HG02678 (cell line): ENCODE data around the gene BPIFA2.
"Not testable (repeated sequence)": the region's sequence is repeated elsewhere in the genome, so short reads cannot be mapped to it uniquely, and the experiment has no call there.

Experiments
- ATAC-seq: cut with Tn5 transposase; IDR thresholded peaks from one replicate; pipeline ENCODE4 v1.9.1; 2021; ENCODE audit warnings: mild to moderate bottlenecking, moderate library complexity; ENCODE audit not compliant: unreplicated experiment

The BPIFA2 gene

GRCh38 chr20:33167859-33168258, at the start of gene BPIFA2:
TSS of gene BPIFA2 (plus strand) at chr20:33168159. CDS start at chr20:33169146, 987 bp downstream.
- no peak for ATAC-seq

- ATAC-seq, result peak; percentile 57
Observed at GRCh38 chr20:33119725-33120720, 47.9 kb upstream of the BPIFA2 start.

DNA sequence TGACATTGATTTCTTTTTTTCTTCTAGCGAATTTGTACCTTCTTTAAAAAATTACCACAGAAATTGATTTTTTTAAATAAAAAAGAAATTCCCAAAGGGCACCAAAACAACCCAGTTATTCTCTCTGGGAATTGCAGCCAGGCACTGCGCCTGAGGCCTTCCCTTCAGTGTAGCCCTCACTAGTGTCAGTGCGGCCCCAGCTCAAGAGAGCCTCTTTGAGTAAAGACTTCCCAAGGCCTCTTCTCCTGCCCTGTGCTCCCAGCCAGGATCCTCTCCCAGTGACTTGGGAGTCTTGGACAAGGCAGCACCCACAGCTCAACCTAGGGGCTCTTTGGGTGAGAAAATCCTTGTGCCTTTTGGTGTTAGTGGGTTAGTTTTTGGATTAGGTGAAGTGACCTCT, 47.0 kb upstream of the BPIFA2 start:
- no peak for ATAC-seq

- ATAC-seq, result not testable (repeated sequence)
Observed at GRCh38 chr20:33122297-33122696, 45.7 kb upstream of the BPIFA2 start.

DNA sequence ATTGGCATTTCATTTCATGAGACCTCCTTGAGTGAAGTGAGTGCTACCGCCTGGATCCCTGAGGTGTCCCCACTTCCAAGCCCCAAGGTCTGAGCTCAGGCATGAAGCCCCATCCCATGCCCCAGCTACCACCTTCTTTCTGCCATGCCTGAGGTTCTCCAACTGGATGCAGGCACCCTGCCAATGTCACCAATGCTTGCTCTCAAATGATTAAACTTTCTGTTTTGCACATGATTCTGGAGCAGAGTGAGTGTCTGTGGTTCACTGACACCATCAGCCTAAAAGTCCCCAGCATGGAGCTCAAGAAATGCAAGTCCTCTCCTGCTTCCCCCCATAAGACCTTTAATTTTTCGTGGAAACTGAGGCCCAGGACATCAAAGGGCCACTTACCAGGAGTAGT, 43.7 kb upstream of the BPIFA2 start:
- ATAC-seq, result no peak

- ATAC-seq, result no peak
Observed at GRCh38 chr20:33124994-33125393, 43.0 kb upstream of the BPIFA2 start.

DNA sequence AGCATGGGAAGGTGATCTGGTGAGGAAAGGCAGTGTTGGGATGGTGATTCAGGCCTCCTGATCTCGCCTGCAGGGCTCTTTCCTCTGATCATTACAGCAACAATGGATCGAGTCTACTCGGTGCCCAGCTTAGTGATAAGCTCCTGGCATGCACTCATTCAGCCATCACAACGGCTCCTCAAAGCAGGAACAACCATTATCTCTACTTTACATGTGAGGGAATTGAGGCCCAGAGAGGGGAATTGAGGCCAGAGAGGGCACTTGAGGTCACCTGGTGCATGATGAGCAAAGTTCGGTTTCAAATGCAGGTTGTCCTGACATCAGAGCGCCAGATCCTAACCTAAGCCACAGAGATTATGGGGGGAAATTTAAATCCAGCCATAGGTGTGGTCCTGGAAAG, 42.0 kb upstream of the BPIFA2 start:
- no peak for ATAC-seq

- no peak for ATAC-seq
Observed at GRCh38 chr20:33127422-33128097, 40.4 kb upstream of the BPIFA2 start.

GRCh38 chr20:33130568-33131061, 37.3 kb upstream of the BPIFA2 start:
- no peak for ATAC-seq

DNA sequence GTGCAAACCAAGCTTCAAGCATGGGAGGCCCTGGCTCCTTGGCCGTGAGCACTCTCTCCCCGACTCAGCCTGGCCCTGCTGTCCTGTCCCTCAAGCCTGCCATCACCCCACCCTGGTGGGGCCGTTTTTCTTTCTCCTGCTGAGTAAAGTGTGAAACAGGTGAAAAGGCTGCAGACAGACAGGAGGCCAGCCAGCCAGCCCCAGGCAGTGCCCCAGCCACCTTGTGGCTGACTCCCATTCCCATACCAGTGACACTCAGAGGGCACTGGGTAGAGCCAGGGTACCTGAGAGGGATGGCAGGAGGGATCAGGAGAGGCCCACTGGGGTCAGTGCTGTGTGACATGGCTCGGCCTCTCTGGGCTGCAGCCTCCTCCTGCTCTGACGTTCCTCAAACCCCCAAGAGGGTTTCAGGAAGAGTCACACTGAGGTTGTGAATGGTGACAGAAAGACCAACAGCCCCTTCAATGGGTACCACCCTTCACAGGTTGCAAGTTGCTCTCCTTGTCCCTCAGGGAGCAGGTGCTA, 35.9 kb upstream of the BPIFA2 start:
- no peak for ATAC-seq

GRCh38 chr20:33132513-33133372, 35.2 kb upstream of the BPIFA2 start:
- ATAC-seq, result no peak

DNA sequence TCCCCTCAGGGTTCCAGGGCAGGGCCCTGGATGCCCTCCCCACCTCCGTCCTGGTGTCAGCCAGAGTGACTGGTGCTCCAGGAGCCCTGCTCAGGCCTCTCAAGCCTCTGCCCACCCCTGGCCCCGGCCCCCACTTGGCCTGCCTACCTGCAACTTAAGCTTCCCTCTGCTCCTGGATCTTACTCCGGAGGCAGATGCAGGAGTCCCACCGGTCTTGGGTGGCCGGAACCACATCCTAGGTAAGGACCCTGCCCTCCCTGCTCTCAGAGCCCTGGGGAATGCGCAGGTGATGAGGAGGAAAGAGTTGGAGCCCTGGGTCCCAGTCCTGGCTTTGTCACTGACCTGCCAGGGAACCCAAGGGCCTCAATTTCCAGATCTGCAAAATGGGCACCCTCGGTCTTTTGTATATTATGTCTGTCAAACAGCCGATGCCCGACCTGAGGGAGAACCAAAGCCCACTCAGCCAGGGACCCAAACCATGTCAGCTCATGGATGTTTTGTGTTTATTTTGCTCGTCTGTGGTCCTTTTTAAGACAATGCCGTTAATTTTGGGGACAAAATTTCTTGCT, 34.5 kb upstream of the BPIFA2 start:
- no peak for ATAC-seq

- no peak for ATAC-seq
Observed at GRCh38 chr20:33137195-33137594, 30.8 kb upstream of the BPIFA2 start.

DNA sequence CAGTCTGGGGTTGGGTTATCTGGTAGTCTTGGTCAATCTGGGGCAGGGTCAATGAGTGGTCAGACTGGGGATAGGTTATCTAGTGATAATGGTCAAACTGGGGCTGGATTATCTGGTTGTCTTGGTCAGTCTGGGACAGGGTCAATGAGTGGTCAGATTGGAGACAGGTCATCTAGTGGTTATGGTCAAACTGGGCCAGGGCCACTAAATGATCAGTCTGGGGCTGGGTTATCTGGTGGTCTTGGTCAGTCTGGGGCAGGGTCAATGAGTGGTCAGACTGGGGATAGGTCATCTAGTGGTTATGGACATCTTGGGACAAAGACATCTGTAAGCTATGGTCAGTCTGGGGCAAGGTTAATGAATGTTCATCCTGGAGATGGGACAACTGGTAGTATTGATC, 28.5 kb upstream of the BPIFA2 start:
- no peak for ATAC-seq

DNA sequence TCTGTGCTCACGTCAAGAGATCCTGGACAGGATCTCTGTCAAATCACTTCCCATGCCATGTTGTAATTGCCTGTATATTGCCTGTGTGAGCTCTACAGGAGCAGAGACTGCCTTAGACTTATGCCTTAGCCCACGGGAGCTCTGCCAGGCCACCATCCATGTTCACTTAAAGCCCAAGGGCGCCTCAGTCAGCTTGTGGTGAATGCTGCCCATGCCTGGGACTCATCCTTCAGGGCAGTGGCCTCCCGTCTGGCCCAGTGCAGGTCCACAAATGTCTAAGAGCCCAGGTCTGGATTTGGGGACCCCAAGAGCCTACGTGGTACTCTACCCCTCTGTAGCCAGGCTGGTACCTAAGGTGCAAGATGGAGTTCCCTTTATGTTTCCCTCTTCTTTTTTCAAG, 22.4 kb upstream of the BPIFA2 start:
- ATAC-seq, result no peak

- no peak for ATAC-seq
Observed at GRCh38 chr20:33147299-33147698, 20.7 kb upstream of the BPIFA2 start.

DNA sequence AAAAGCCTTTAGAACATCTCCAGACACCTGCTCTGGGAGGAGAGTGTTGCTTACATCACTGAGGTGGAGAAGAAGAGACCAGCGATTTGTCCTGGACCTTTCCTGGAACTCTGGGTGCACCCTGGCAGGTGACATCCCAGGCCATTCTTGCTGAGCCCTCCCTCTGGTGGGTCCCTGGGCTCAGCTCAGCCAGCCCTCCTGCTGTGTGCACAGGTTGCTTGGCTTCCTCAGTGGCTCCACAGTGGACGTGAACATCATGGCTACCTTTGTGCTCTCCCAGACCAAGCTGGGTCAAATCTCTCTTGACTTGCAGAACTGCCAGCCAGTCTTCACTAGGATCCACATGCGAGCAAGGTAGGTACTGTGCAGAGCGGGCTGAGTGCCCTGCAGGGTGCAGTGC, 19.9 kb upstream of the BPIFA2 start:
- no peak for ATAC-seq

GRCh38 chr20:33154252-33154651, 13.7 kb upstream of the BPIFA2 start:
- ATAC-seq, result no peak

- ATAC-seq, result no peak
Observed at GRCh38 chr20:33158637-33159385, 9.1 kb upstream of the BPIFA2 start.

DNA sequence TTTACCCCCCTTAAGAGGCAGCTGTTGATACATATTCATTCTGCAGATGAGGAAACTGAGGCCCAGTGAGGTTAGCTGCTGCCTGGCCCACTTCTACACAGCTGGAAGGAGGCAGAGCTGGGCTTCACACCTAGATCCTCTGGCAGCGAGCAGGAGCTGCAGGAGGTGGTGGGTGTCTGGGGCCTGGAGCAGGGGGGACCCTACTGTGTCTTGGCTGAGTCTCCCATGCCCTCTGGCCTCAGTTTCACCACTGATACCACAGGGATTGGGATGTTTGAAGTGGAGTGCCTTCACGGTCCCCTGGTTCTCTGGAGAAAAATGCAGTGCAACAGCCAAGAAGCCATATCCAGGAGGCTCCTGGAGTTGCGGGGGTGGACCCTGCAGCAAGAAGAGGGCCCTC, 8.2 kb upstream of the BPIFA2 start:
- ATAC-seq, result no peak
